Type B pancreatic cell (in vitro differentiated cells): ENCODE data around the gene UBQLNL. TPM values are rescaled to one million over a fixed set of nuclear protein-coding genes. Genes with fewer than 3 reads are reported as not detected.

Experiments used
- DNase-seq: peaks from one replicate; pipeline ENCODE4 v3.0.0; 2021; ENCODE audit warnings: mixed read lengths; ENCODE audit not compliant: unreplicated experiment; ENCODE audit errors: extremely low spot score
- H3K27ac Mint-ChIP-seq: 2 replicates; pipeline ENCODE4 v1.8.0; 2021; ENCODE audit warnings: mild to moderate bottlenecking, mixed read lengths
- H3K27me3 Mint-ChIP-seq: 2 replicates; pipeline ENCODE4 v1.8.0; 2021; ENCODE audit warnings: mixed read lengths
- H3K36me3 Mint-ChIP-seq: 2 replicates; pipeline ENCODE4 v1.8.0; 2021; ENCODE audit warnings: mixed read lengths
- H3K4me1 Mint-ChIP-seq: one replicate; pipeline ENCODE4 v1.8.0; 2021; ENCODE audit warnings: mixed read lengths; ENCODE audit not compliant: unreplicated experiment
- H3K4me3 Mint-ChIP-seq: 2 replicates; pipeline ENCODE4 v1.8.0; 2021; ENCODE audit warnings: mild to moderate bottlenecking, mixed read lengths
- H3K9me3 Mint-ChIP-seq: 2 replicates; pipeline ENCODE4 v1.8.0; 2021; ENCODE audit warnings: mixed read lengths
- CTCF ChIP-seq: fragments of 200-600 bp; sonication (generic); conservative IDR thresholded peaks from 2 replicates; pipeline ENCODE4 v1.5.0; 2021; ENCODE audit warnings: antibody characterized with exemption, mild to moderate bottlenecking
- total RNA-seq: library from RNA; stranded (reverse); gene quantifications from 2 replicates; pipeline ENCODE4 v1.2.1, GENCODE V29; 2021; ENCODE audit warnings: low replicate concordance

UBQLNL gene
- total RNA-seq, 1 donor from 2014 or later: 0.39 TPM

GRCh38 chr11:5499671-5500070 lies 16.8 kb downstream of the UBQLNL start:
- DNase-seq: no peak
- Mint-ChIP-seq H3K27me3 (no peaks in the 10 kb centered on the region), H3K36me3 (no peaks in the 10 kb centered on the region)

GRCh38 chr11:5489576-5490357 lies 26.7 kb downstream of the UBQLNL start:
- no peaks in the 10 kb centered on the region for H3K4me1 Mint-ChIP-seq
- H3K27me3 Mint-ChIP-seq: peaks cover 3% of the 10 kb centered on the region
- H3K27ac Mint-ChIP-seq: no peak overlapping the region
- no peaks in the 10 kb centered on the region for H3K36me3 Mint-ChIP-seq
- H3K9me3 Mint-ChIP-seq: no peaks in the 10 kb centered on the region
- DNase-seq: no peak
- H3K4me3 Mint-ChIP-seq: no peak overlapping the region
- no peak for TF ChIP-seq CTCF

More at GRCh38 chr11:5499671-5500070, 16.8 kb downstream of the UBQLNL start:
- TF ChIP-seq CTCF: no peak
- Mint-ChIP-seq H3K4me3 (no peak overlapping the region), H3K27ac (no peak overlapping the region), H3K4me1 (no peaks in the 10 kb centered on the region), H3K9me3 (no peaks in the 10 kb centered on the region)

- no peaks in the 10 kb centered on the region for H3K9me3 Mint-ChIP-seq
- DNase-seq: no peak
- peaks cover 5% of the 10 kb centered on the region for H3K27me3 Mint-ChIP-seq
- no peak overlapping the region for H3K27ac Mint-ChIP-seq
- TF ChIP-seq CTCF: no peak
- no peaks in the 10 kb centered on the region for H3K4me1 Mint-ChIP-seq
- no peaks in the 10 kb centered on the region for H3K36me3 Mint-ChIP-seq
- no peak overlapping the region for H3K4me3 Mint-ChIP-seq
These were observed 27.6 kb downstream of the UBQLNL start for GRCh38 chr11:5488798-5489399.

GRCh38 chr11:5488385-5488784 lies 28.1 kb downstream of the UBQLNL start, which contains the start of gene OR52D1:
TSS of gene OR52D1 (plus strand) at chr11:5488685. CDS start at chr11:5488707, 22 bp downstream.
- Mint-ChIP-seq H3K4me3 (no peak within 1 kb of the TSS), H3K4me1 (no peaks in the 10 kb centered on the region), H3K9me3 (no peaks in the 10 kb centered on the region), H3K36me3 (no peaks in the 10 kb centered on the region), H3K27me3 (peaks cover 8% of the 10 kb centered on the region), H3K27ac (no peak within 1 kb of the TSS)
- DNase-seq: no peak
- no peak for TF ChIP-seq CTCF

- Mint-ChIP-seq H3K27me3 (peaks cover 8% of the 10 kb centered on the region), H3K4me3 (no peak overlapping the region), H3K36me3 (no peaks in the 10 kb centered on the region), H3K9me3 (no peaks in the 10 kb centered on the region), H3K4me1 (no peaks in the 10 kb centered on the region), H3K27ac (no peak overlapping the region)
- TF ChIP-seq CTCF: no peak
- DNase-seq: no peak
These were observed 30.1 kb downstream of the UBQLNL start for GRCh38 chr11:5486421-5486820.
